ENCODE measurements around the gene MICB.
"Not testable (repeated sequence)": the region's sequence is repeated elsewhere in the genome, so short reads cannot be mapped to it uniquely, and the experiment has no call there.

Gene MICB

GRCh38 chr6:31473244-31473643, 24.7 kb upstream of the MICB start:
- in situ Hi-C loops (cut with MboI; ENCODE audit: low pct_unique_long_range_greater_than_20kb, low sequenced_read_pairs), result no loop called here
- no peak for DNase-seq

GRCh38 chr6:31473780-31474761, 23.9 kb upstream of the MICB start:
- in situ Hi-C loops (cut with MboI; ENCODE audit: low pct_unique_long_range_greater_than_20kb, low sequenced_read_pairs), result no loop called here

GRCh38 chr6:31474871-31475286, 23.1 kb upstream of the MICB start:
- peak; percentile 19 for DNase-seq
- in situ Hi-C loops (cut with MboI; ENCODE audit: low pct_unique_long_range_greater_than_20kb, low sequenced_read_pairs), result no loop called here

More at GRCh38 chr6:31473780-31474761, 23.9 kb upstream of the MICB start:
- no peak for DNase-seq

GRCh38 chr6:31476515-31477139, 21.3 kb upstream of the MICB start:
- no peak for DNase-seq
- in situ Hi-C loops (cut with MboI; ENCODE audit: low pct_unique_long_range_greater_than_20kb, low sequenced_read_pairs), result no loop called here

- no peak for DNase-seq
- in situ Hi-C loops (cut with MboI; ENCODE audit: low pct_unique_long_range_greater_than_20kb, low sequenced_read_pairs), result no loop called here
These were observed 20.4 kb upstream of the MICB start for GRCh38 chr6:31477521-31477920.

GRCh38 chr6:31478186-31478950, 19.6 kb upstream of the MICB start:
- DNase-seq, result no peak
- in situ Hi-C loops (cut with MboI; ENCODE audit: low pct_unique_long_range_greater_than_20kb, low sequenced_read_pairs), result no loop called here

GRCh38 chr6:31479151-31479932, 18.6 kb upstream of the MICB start:
- in situ Hi-C loops (cut with MboI; ENCODE audit: low pct_unique_long_range_greater_than_20kb, low sequenced_read_pairs), result no loop called here
- no peak for DNase-seq

GRCh38 chr6:31479933-31480535, 17.9 kb upstream of the MICB start:
- in situ Hi-C loops (cut with MboI; ENCODE audit: low pct_unique_long_range_greater_than_20kb, low sequenced_read_pairs), result no loop called here
- no peak for DNase-seq

GRCh38 chr6:31480574-31480973, 17.4 kb upstream of the MICB start:
- in situ Hi-C loops (cut with MboI; ENCODE audit: low pct_unique_long_range_greater_than_20kb, low sequenced_read_pairs), result no loop called here
- no peak for DNase-seq

- DNase-seq, result no peak
- in situ Hi-C loops (cut with MboI; ENCODE audit: low pct_unique_long_range_greater_than_20kb, low sequenced_read_pairs), result no loop called here
These were observed 14.6 kb upstream of the MICB start for GRCh38 chr6:31483392-31483791.

GRCh38 chr6:31485055-31485454, 12.9 kb upstream of the MICB start:
- in situ Hi-C loops (cut with MboI; ENCODE audit: low pct_unique_long_range_greater_than_20kb, low sequenced_read_pairs), result no loop called here
- no peak for DNase-seq

- in situ Hi-C loops (cut with MboI; ENCODE audit: low pct_unique_long_range_greater_than_20kb, low sequenced_read_pairs); DNase-seq: not testable (repeated sequence)
These were observed 11.7 kb upstream of the MICB start for GRCh38 chr6:31486065-31486837.

GRCh38 chr6:31487674-31488073, 10.3 kb upstream of the MICB start:
- DNase-seq, result peak; percentile 35
- in situ Hi-C loops (cut with MboI; ENCODE audit: low pct_unique_long_range_greater_than_20kb, low sequenced_read_pairs), result not testable (repeated sequence)

GRCh38 chr6:31489086-31489485, 8.9 kb upstream of the MICB start:
- in situ Hi-C loops (cut with MboI; ENCODE audit: low pct_unique_long_range_greater_than_20kb, low sequenced_read_pairs), result no loop called here
- DNase-seq, result no peak

GRCh38 chr6:31490115-31490873, 7.7 kb upstream of the MICB start:
- DNase-seq, result no peak
- in situ Hi-C loops (cut with MboI; ENCODE audit: low pct_unique_long_range_greater_than_20kb, low sequenced_read_pairs), result no loop called here

GRCh38 chr6:31493550-31493874, 4.4 kb upstream of the MICB start:
- DNase-seq; in situ Hi-C loops (cut with MboI; ENCODE audit: low pct_unique_long_range_greater_than_20kb, low sequenced_read_pairs): not testable (repeated sequence)
